Thymus (tissue), 11 donors: ENCODE results near the gene SRPRA. TPM values are rescaled to one million over a fixed set of nuclear protein-coding genes. Genes with fewer than 3 reads are reported as not detected.
"Not testable (repeated sequence)": the region's sequence is repeated elsewhere in the genome, so short reads cannot be mapped to it uniquely, and the experiment has no call there.

ENCODE experiments used
- DNase-seq, 9 donors: peaks; one replicate each; pipeline ENCODE4 v3.0.0-alpha.2; 2013; ENCODE audit warnings: low spot score in 9 of 9, low read depth in 6 of 9, missing footprints in 1 of 9
- H3K27ac ChIP-seq, 2 donors: one replicate each; pipeline ENCODE4 v1.5.1; 2013; ENCODE audit warnings: control low read depth in 1 of 2, low read depth in 1 of 2, low read length in 1 of 2, mild to moderate bottlenecking in 1 of 2, moderate library complexity in 1 of 2
- H3K27me3 ChIP-seq, 2 donors: one replicate each; pipeline ENCODE4 v1.5.1; 2013; ENCODE audit warnings: low read length in 1 of 2; ENCODE audit not compliant: control insufficient read depth in 2 of 2, insufficient read depth in 1 of 2
- H3K36me3 ChIP-seq, 2 donors: one replicate each; pipeline ENCODE4 v1.5.1; 2013; ENCODE audit warnings: low read length in 1 of 2, mild to moderate bottlenecking in 1 of 2, moderate library complexity in 1 of 2; ENCODE audit not compliant: control insufficient read depth in 2 of 2, insufficient read depth in 2 of 2
- H3K4me1 ChIP-seq, 2 donors: one replicate each; pipeline ENCODE4 v1.5.1; 2013; ENCODE audit warnings: low read length in 2 of 2; ENCODE audit not compliant: control insufficient read depth in 2 of 2, insufficient read depth in 2 of 2
- H3K4me3 ChIP-seq, 2 donors: one replicate each; pipeline ENCODE4 v1.5.1; 2013; ENCODE audit warnings: low read length in 2 of 2, control low read depth in 1 of 2, mild to moderate bottlenecking in 1 of 2
- H3K9me3 ChIP-seq, 2 donors: one replicate each; pipeline ENCODE4 v1.5.1; 2013; ENCODE audit warnings: low read length in 1 of 2, mild to moderate bottlenecking in 1 of 2; ENCODE audit not compliant: control insufficient read depth in 2 of 2, insufficient read depth in 1 of 2
- WGBS: extraction: QIAGEN DNeasy Blood & Tissue Kit; methylation state at CpG from one replicate; pipeline ENCODE4 v1.1.7; 2013; 5-methylcytosine and 5-hydroxymethylcytosine counted together
- polyA plus RNA-seq: library from polyadenylated mRNA; stranded (reverse); fragments of 200-250 nt; gene quantifications from one replicate; pipeline ENCODE4 v1.2.3, GENCODE V29; 2013
- total RNA-seq: library from RNA; stranded (reverse); fragments of 120-200 nt; gene quantifications from one replicate; pipeline ENCODE4 v1.2.4, GENCODE V29; 2013
- donor health status: healthy.

The SRPRA gene
- total and polyA plus RNA-seq, 2 donors, result 44.3 to 46.2 TPM

DNA sequence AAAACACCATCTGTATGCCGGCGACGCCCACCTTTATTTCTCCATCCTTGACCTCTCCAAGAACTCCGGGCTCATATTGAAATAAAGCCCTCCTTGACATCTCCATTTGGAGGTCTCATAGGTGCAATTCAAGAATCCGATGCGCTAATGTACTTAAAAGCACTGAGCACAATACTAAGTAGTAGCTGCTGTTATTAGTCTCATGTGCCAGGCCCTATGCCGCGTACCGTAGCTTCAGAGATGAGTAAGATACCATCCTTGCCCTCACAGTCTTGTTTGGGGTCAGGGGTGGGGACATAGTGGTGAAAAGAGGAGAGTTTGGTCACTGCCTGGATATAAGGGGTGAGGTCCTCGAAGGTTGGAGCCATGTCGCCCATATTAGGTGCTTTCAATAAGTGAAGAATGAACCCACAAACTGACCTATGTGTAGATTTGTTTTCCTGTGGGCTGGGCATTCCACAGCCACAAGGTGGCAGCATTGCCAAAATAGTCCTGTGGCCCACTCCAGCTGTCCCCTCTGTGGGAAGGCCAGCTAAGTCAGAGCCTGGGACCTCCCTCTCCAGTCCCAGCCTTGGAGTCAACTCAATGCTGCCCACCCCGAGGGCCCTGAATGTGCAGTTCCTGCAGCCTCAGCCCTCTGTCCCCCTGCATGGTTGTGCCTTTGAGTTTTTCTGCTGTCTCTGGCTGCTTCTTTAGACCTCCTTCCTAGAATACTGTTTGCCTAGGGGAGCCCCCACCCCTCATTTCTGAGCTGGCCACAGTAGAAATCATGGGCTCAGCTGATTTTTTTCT lies 41.7 kb upstream of the SRPRA start:
- H3K27ac ChIP-seq, result no peak overlapping the region
- peaks cover 6 to 23% of the 10 kb centered on the region in 2 donors for H3K36me3 ChIP-seq
- WGBS, result 76% methylated on average over 12 of the region's 12 CpGs

DNA sequence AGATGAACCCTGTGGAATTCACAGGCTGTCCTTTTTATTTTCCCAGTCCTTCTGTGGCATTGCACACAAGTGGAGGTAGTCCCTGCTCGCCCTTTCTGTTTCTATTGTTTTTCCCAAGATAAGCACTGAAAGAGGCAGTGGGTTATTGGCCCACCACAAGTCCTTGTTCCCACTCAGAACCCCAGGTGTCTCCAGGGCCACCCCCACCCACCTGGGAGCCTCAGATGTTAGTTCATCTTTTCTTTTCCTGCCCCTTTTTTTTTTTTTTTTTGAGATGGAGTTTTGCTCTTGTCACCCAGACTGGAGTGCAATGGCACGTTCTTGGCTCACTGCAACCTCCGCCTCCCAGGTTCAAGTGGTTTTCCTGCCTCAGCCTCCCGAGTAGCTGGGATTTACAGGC lies 40.1 kb upstream of the SRPRA start:
- H3K4me3 ChIP-seq, H3K9me3 ChIP-seq, DNase-seq, H3K27me3 ChIP-seq, H3K27ac ChIP-seq: not testable (repeated sequence)
- peaks cover 6 to 23% of the 10 kb centered on the region in 2 donors for H3K36me3 ChIP-seq
- 93% methylated on average over 4 of the region's 4 CpGs for WGBS
- peaks cover 5 to 17% of the 10 kb centered on the region in 2 donors for H3K4me1 ChIP-seq

More for the DNA sequence above, 41.7 kb upstream of the SRPRA start:
- peak in 7 of 9 donors; percentile 45 to 75 (median 54) for DNase-seq
- Histone ChIP-seq H3K27me3 (no peaks in the 10 kb centered on the region), H3K9me3 (no peaks in the 10 kb centered on the region), H3K4me3 (no peak overlapping the region), H3K4me1 (peaks cover 0 to 10% of the 10 kb centered on the region in 2 donors)

GRCh38 chr11:126308271-126308671 lies 39.6 kb upstream of the SRPRA start:
- Histone ChIP-seq H3K27me3 (no peaks in the 10 kb centered on the region), H3K9me3 (no peaks in the 10 kb centered on the region), H3K36me3 (peaks cover 6 to 23% of the 10 kb centered on the region in 2 donors), H3K4me3 (no peak overlapping the region), H3K4me1 (peaks cover 5 to 22% of the 10 kb centered on the region in 2 donors), H3K27ac (no peak overlapping the region)
- WGBS, result 96% methylated on average over 4 of the region's 4 CpGs
- DNase-seq, result no peak

- peaks cover 6 to 18% of the 10 kb centered on the region in 2 donors for H3K36me3 ChIP-seq
Observed at GRCh38 chr11:126307706-126308105, 39.0 kb upstream of the SRPRA start.

DNA sequence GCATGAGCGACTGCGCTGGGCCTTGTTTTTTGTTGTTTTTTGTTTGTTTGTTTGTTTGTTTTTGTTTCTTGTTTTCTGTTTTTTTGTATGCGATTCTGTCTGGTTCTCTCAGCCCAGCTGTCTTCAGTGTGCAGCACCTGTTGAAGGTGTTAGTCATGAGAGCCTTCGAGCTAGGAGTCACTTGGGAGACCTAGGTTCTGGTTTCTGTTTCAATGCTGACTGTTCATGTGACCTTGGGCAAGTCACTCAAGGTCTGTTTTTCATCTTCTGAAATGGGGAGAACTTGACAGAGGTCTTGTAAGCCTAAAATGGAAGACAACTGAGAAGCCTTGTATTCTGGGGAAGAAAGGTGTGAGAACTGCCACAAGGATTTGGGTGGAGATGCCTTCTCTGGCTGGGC lies 37.0 kb upstream of the SRPRA start:
- 97% methylated on average over 4 of the region's 4 CpGs for WGBS
- H3K9me3 ChIP-seq, result no peaks in the 10 kb centered on the region
- H3K36me3 ChIP-seq, result peaks cover 6 to 17% of the 10 kb centered on the region in 2 donors
- no peak for DNase-seq
- H3K27ac ChIP-seq, result no peak overlapping the region
- H3K4me1 ChIP-seq, result peaks cover 7 to 20% of the 10 kb centered on the region in 2 donors
- H3K4me3 ChIP-seq, result no peak overlapping the region
- H3K27me3 ChIP-seq, result no peaks in the 10 kb centered on the region

More at GRCh38 chr11:126307706-126308105, 39.0 kb upstream of the SRPRA start:
- DNase-seq, result peak in 3 of 9 donors; percentile 30 to 69 (median 48)
- no peak overlapping the region for H3K4me3 ChIP-seq
- no peaks in the 10 kb centered on the region for H3K9me3 ChIP-seq
- no peaks in the 10 kb centered on the region for H3K27me3 ChIP-seq
- peaks cover 7 to 25% of the 10 kb centered on the region in 2 donors for H3K4me1 ChIP-seq
- WGBS, result 41% methylated on average over 5 of the region's 5 CpGs
- no peak overlapping the region for H3K27ac ChIP-seq

GRCh38 chr11:126304457-126305075 lies 35.9 kb upstream of the SRPRA start:
- H3K36me3 ChIP-seq, result peaks cover 6 to 11% of the 10 kb centered on the region in 2 donors
- no peak for DNase-seq
- peak overlapping the region; percentile 90 to 97 for H3K27ac ChIP-seq
- H3K4me1 ChIP-seq, result peaks cover 7 to 18% of the 10 kb centered on the region in 2 donors
- 76% methylated on average over 12 of the region's 12 CpGs for whole genome bisulfite sequencing
- H3K27me3 ChIP-seq, result no peaks in the 10 kb centered on the region
- H3K4me3 ChIP-seq, result peak overlapping the region; percentile 93 to 94
- no peaks in the 10 kb centered on the region for H3K9me3 ChIP-seq

- H3K4me1 ChIP-seq, result peaks cover 7 to 18% of the 10 kb centered on the region in 2 donors
- H3K27ac ChIP-seq, result peak within 1 kb of the TSS; percentile 90 to 97
- no peaks in the 10 kb centered on the region for H3K27me3 ChIP-seq
- H3K36me3 ChIP-seq, result peaks cover 6 to 11% of the 10 kb centered on the region in 2 donors
- peak in 8 of 9 donors; percentile 65 to 90 (median 78) for DNase-seq
- no peaks in the 10 kb centered on the region for H3K9me3 ChIP-seq
- WGBS, result 2% methylated on average over 61 of the region's 61 CpGs
- H3K4me3 ChIP-seq, result peak within 1 kb of the TSS; percentile 93 to 94
Observed at GRCh38 chr11:126303623-126304456, 35.1 kb upstream of the SRPRA start, which contains the start of gene DCPS. TSS of gene DCPS (plus strand) at chr11:126304060. CDS start at chr11:126304081, 21 bp downstream.

GRCh38 chr11:126297004-126297403 lies 28.3 kb upstream of the SRPRA start:
- Histone ChIP-seq H3K4me3 (no peak overlapping the region), H3K4me1 (no peaks in the 10 kb centered on the region), H3K27ac (no peak overlapping the region), H3K27me3 (no peaks in the 10 kb centered on the region), H3K36me3 (peaks cover 6% of the 10 kb centered on the region in 2 donors), H3K9me3 (no peaks in the 10 kb centered on the region)
- WGBS, result 97% methylated on average over 2 of the region's 2 CpGs
- no peak for DNase-seq
